HL-60 (cell line): ENCODE results near the gene COPZ2.

Experiments
- SPI1 ChIP-seq: IDR thresholded peaks from 2 replicates; pipeline ENCODE4 v1.6.1; 2012; ENCODE audit warnings: low read depth, mild to moderate bottlenecking, borderline replicate concordance
- TF ChIP-seq, protein P1 (sequence below): IDR thresholded peaks from one replicate; pipeline ENCODE4 v1.5.1; 2011; ENCODE audit warnings: low read length, control low read depth, inconsistent platforms; ENCODE audit not compliant: insufficient read depth

DNA sequence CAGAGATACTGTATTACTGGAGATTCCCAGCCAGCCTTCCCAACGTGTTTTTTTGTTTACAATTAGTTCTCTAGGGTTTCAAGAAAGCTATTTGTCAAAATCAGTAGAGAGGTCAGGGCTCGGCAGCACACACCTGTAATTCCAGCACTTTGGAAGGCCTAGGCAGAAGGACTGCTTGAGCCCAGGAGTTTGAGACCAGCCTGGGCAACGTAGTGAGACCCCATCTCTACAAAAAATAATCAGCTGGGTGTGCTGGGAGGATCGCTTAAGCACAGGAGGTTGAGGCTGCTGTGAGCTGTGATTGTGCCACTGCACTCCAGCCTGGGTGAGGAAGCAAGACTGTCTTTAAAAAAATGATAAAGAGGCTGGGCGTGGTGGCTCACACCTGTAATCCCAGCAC is 44.3 kb upstream of the COPZ2 start:
- TF ChIP-seq, protein P1, sequence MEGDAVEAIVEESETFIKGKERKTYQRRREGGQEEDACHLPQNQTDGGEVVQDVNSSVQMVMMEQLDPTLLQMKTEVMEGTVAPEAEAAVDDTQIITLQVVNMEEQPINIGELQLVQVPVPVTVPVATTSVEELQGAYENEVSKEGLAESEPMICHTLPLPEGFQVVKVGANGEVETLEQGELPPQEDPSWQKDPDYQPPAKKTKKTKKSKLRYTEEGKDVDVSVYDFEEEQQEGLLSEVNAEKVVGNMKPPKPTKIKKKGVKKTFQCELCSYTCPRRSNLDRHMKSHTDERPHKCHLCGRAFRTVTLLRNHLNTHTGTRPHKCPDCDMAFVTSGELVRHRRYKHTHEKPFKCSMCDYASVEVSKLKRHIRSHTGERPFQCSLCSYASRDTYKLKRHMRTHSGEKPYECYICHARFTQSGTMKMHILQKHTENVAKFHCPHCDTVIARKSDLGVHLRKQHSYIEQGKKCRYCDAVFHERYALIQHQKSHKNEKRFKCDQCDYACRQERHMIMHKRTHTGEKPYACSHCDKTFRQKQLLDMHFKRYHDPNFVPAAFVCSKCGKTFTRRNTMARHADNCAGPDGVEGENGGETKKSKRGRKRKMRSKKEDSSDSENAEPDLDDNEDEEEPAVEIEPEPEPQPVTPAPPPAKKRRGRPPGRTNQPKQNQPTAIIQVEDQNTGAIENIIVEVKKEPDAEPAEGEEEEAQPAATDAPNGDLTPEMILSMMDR: no peak
- no peak for TF ChIP-seq SPI1
